ENCODE data around the gene FKBP9. TPM values are rescaled to one million over a fixed set of nuclear protein-coding genes. Genes with fewer than 3 reads are reported as not detected.
A peak's percentile ranks its signal among the peaks of the same experiment; 100 is the strongest.
"Not testable (repeated sequence)": the region's sequence is repeated elsewhere in the genome, so short reads cannot be mapped to it uniquely, and the experiment has no call there.

Gene FKBP9
- total RNA-seq, 1 experiment from 2014 or later: not detected

GRCh38 chr7:32964461-32965159, 7.4 kb downstream of the FKBP9 start:
- H3K79me2 ChIP-seq (ENCODE audit: low read length); H3K9ac ChIP-seq (ENCODE audit: low read length); DNase-seq; H4K20me1 ChIP-seq (ENCODE audit: insufficient read depth, low read depth, low read length); H3K9me3 ChIP-seq (ENCODE audit: low read length); H3K4me1 ChIP-seq (ENCODE audit: low read length); H3K4me3 ChIP-seq (ENCODE audit: low read length); H3K36me3 ChIP-seq (ENCODE audit: insufficient read depth, low read length); H3K9me2 ChIP-seq (replicated peaks; ENCODE audit: insufficient read depth, low read length); H3K27ac ChIP-seq (ENCODE audit: low read length); H3K27me3 ChIP-seq (ENCODE audit: low read length); H2AFZ ChIP-seq (ENCODE audit: low read length): not testable (repeated sequence)
- H3K4me2 ChIP-seq (ENCODE audit: low read depth, low read length, poor library complexity, severe bottlenecking): peak overlapping the region; percentile 11

DNA sequence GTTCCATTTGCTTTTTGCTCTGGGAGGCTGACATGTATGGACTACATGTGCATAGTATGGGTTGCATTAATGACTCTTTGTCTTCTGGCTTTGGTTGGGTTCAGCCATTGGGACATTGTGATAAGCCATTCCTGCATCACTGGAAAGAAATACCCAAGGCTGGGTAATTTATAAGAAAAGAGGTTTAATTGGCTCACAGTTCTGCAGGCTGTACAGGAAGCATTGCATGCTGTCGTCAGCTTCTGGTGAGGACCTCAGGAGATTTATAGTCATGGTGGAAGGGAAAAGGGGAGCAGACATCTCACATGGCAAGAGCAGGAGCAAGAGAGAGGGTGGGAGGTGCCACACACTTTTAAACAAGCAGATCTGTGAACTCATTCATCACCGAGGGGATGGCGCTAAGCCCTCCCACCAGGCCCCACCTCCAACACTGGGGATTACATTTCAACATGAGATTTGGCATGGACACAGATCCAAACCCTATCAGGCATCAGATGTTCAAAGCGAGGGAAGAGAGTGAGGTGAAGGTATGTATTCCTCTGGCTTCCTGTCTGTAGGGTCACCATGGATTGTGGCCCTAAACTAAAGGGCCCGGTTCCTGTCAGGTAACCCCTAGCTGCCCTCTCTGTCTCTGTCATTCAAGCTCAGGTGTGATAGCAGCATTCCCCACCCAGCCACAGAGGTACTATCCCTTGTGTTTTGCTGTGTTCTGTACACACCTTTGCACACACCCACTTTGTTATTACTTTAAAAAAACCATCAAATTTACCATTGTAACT, 9.4 kb downstream of the FKBP9 start:
- H3K9ac ChIP-seq (ENCODE audit: low read length); H4K20me1 ChIP-seq (ENCODE audit: insufficient read depth, low read depth, low read length); DNase-seq; H3K36me3 ChIP-seq (ENCODE audit: insufficient read depth, low read length); H3K9me3 ChIP-seq (ENCODE audit: low read length); H3K27ac ChIP-seq (ENCODE audit: low read length); H2AFZ ChIP-seq (ENCODE audit: low read length); H3K4me2 ChIP-seq (ENCODE audit: low read depth, low read length, poor library complexity, severe bottlenecking); H3K79me2 ChIP-seq (ENCODE audit: low read length); H3K4me1 ChIP-seq (ENCODE audit: low read length); H3K27me3 ChIP-seq (ENCODE audit: low read length); H3K9me2 ChIP-seq (replicated peaks; ENCODE audit: insufficient read depth, low read length); H3K4me3 ChIP-seq (ENCODE audit: low read length): not testable (repeated sequence)

- not testable (repeated sequence) for H3K9ac ChIP-seq (ENCODE audit: low read length); H3K36me3 ChIP-seq (ENCODE audit: insufficient read depth, low read length); H3K4me1 ChIP-seq (ENCODE audit: low read length); H4K20me1 ChIP-seq (ENCODE audit: insufficient read depth, low read depth, low read length); DNase-seq; H3K9me2 ChIP-seq (replicated peaks; ENCODE audit: insufficient read depth, low read length); H3K4me3 ChIP-seq (ENCODE audit: low read length); H3K27me3 ChIP-seq (ENCODE audit: low read length); H3K9me3 ChIP-seq (ENCODE audit: low read length); H3K27ac ChIP-seq (ENCODE audit: low read length); H2AFZ ChIP-seq (ENCODE audit: low read length); H3K4me2 ChIP-seq (ENCODE audit: low read depth, low read length, poor library complexity, severe bottlenecking); H3K79me2 ChIP-seq (ENCODE audit: low read length)
Measured at GRCh38 chr7:32967268-32967582, 10.0 kb downstream of the FKBP9 start.

- not testable (repeated sequence) for H3K36me3 ChIP-seq (ENCODE audit: insufficient read depth, low read length); H3K79me2 ChIP-seq (ENCODE audit: low read length); H3K9me3 ChIP-seq (ENCODE audit: low read length); H3K9ac ChIP-seq (ENCODE audit: low read length); H3K4me1 ChIP-seq (ENCODE audit: low read length); H4K20me1 ChIP-seq (ENCODE audit: insufficient read depth, low read depth, low read length); H3K4me2 ChIP-seq (ENCODE audit: low read depth, low read length, poor library complexity, severe bottlenecking); H3K4me3 ChIP-seq (ENCODE audit: low read length); H2AFZ ChIP-seq (ENCODE audit: low read length); H3K27ac ChIP-seq (ENCODE audit: low read length); H3K9me2 ChIP-seq (replicated peaks; ENCODE audit: insufficient read depth, low read length); H3K27me3 ChIP-seq (ENCODE audit: low read length); DNase-seq
Measured at GRCh38 chr7:32971967-32972366, 14.7 kb downstream of the FKBP9 start.

GRCh38 chr7:32977159-32977558, 19.9 kb downstream of the FKBP9 start:
- H2AFZ ChIP-seq (ENCODE audit: low read length); H3K9ac ChIP-seq (ENCODE audit: low read length); H3K79me2 ChIP-seq (ENCODE audit: low read length); H3K27ac ChIP-seq (ENCODE audit: low read length); H3K9me3 ChIP-seq (ENCODE audit: low read length); DNase-seq; H3K4me3 ChIP-seq (ENCODE audit: low read length); H4K20me1 ChIP-seq (ENCODE audit: insufficient read depth, low read depth, low read length); H3K36me3 ChIP-seq (ENCODE audit: insufficient read depth, low read length); H3K9me2 ChIP-seq (replicated peaks; ENCODE audit: insufficient read depth, low read length); H3K4me1 ChIP-seq (ENCODE audit: low read length); H3K27me3 ChIP-seq (ENCODE audit: low read length); H3K4me2 ChIP-seq (ENCODE audit: low read depth, low read length, poor library complexity, severe bottlenecking): not testable (repeated sequence)

DNA sequence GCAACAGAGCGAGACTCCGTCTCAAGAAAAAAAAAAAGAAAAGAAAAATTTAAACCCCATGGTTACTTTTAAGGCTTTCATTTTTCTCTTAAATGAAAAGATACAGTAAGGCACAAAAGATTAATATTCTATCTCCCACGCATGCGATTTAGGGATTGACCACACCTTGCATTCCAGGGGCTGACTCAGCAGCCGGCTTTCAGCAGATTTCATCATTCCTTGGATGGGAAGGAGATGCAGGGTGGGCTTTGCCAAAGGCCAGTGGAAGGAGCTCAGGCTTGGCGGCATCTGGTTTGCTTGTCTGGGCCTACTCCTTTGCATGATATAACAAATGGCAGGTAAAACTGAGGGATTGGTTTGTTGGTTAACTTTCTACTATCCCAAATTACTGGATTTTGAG, 22.0 kb downstream of the FKBP9 start:
- H3K4me1 ChIP-seq (ENCODE audit: low read length); H3K4me2 ChIP-seq (ENCODE audit: low read depth, low read length, poor library complexity, severe bottlenecking); H3K79me2 ChIP-seq (ENCODE audit: low read length); DNase-seq; H3K27me3 ChIP-seq (ENCODE audit: low read length); H3K9ac ChIP-seq (ENCODE audit: low read length); H3K9me3 ChIP-seq (ENCODE audit: low read length); H3K36me3 ChIP-seq (ENCODE audit: insufficient read depth, low read length); H2AFZ ChIP-seq (ENCODE audit: low read length); H3K9me2 ChIP-seq (replicated peaks; ENCODE audit: insufficient read depth, low read length); H4K20me1 ChIP-seq (ENCODE audit: insufficient read depth, low read depth, low read length); H3K27ac ChIP-seq (ENCODE audit: low read length); H3K4me3 ChIP-seq (ENCODE audit: low read length): not testable (repeated sequence)

DNA sequence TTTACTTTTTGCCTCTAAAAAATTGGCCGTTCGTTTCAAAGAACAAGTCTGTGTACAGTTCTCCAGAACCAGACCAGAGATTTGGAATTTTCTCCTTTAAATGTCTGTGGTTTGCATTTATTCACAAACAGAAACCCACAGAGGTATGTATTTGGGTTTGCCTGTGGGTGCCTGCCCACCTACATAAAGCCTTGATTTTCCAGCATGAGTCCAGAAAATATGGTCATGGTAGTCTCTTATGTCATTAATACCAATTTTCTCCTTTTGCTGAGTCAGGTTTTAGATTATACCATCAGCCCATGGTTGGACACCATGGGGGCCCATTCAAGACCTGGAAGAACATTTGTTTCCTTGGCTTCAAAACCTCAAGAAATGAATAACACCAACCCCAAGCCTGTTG, 22.7 kb downstream of the FKBP9 start:
- H3K36me3 ChIP-seq (ENCODE audit: insufficient read depth, low read length); H3K9ac ChIP-seq (ENCODE audit: low read length); H3K9me2 ChIP-seq (replicated peaks; ENCODE audit: insufficient read depth, low read length); H3K9me3 ChIP-seq (ENCODE audit: low read length); H3K79me2 ChIP-seq (ENCODE audit: low read length); H3K4me2 ChIP-seq (ENCODE audit: low read depth, low read length, poor library complexity, severe bottlenecking); H3K4me1 ChIP-seq (ENCODE audit: low read length); H3K27ac ChIP-seq (ENCODE audit: low read length); H3K27me3 ChIP-seq (ENCODE audit: low read length); H2AFZ ChIP-seq (ENCODE audit: low read length); DNase-seq; H4K20me1 ChIP-seq (ENCODE audit: insufficient read depth, low read depth, low read length); H3K4me3 ChIP-seq (ENCODE audit: low read length): not testable (repeated sequence)

DNA sequence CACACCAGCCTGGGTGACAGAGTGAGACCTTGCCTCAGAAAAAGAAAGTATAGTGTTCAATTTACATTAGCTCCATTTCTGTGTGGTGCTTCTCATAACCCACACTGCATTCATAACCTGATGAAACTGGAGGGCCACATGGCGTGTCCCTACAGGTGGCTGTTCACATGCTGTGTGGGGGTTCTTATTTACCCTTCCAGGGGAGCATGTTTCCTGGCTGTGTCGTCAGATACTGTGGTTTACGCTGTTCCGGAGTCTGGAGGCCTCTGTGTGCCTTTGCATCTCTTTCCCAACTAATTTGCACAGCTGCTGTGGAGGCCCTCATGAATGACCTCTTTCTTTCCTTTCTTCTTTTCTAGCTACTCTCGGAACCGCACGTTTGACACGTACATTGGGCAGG, 30.9 kb downstream of the FKBP9 start:
- H3K4me3 ChIP-seq (ENCODE audit: low read length); H3K79me2 ChIP-seq (ENCODE audit: low read length); H3K9me2 ChIP-seq (replicated peaks; ENCODE audit: insufficient read depth, low read length); H2AFZ ChIP-seq (ENCODE audit: low read length); H3K27me3 ChIP-seq (ENCODE audit: low read length); H3K4me2 ChIP-seq (ENCODE audit: low read depth, low read length, poor library complexity, severe bottlenecking); H3K36me3 ChIP-seq (ENCODE audit: insufficient read depth, low read length); H3K27ac ChIP-seq (ENCODE audit: low read length); H3K4me1 ChIP-seq (ENCODE audit: low read length); H3K9ac ChIP-seq (ENCODE audit: low read length); H3K9me3 ChIP-seq (ENCODE audit: low read length); DNase-seq; H4K20me1 ChIP-seq (ENCODE audit: insufficient read depth, low read depth, low read length): not testable (repeated sequence)

Measured in Karpas-422 (cell line).